Endothelial cell of umbilical vein (primary cell): ENCODE data around the gene SLC15A3. TPM values are rescaled to one million over a fixed set of nuclear protein-coding genes. Genes with fewer than 3 reads are reported as not detected.

Experiments
- BruUV-seq: library from RNA; stranded (reverse); fragments of 400-500 nt; replicated peaks from 2 replicates; lab custom pipeline; 2021; lab: Mats Ljungman, UMichigan
- CTCF ChIA-PET: fragments of 300-600, 350-600 bp; sonication (Branson Sonifier 250); formaldehyde crosslinking; loops from one replicate; lab custom pipeline; 2021; ENCODE audit warnings: antibody characterized with exemption, inconsistent platforms; lab: Charles Lee
- POLR2A ChIA-PET: fragments of 300-600, 350-600 bp; sonication (Branson Sonifier 250); formaldehyde crosslinking; loops from one replicate; lab custom pipeline; 2021; ENCODE audit warnings: antibody characterized with exemption, inconsistent platforms; lab: Charles Lee
- DNase-seq: peaks from one replicate; pipeline ENCODE4 v3.0.0-alpha.2; 2011; ENCODE audit warnings: low read depth, low spot score
- FAIRE-seq: peaks from 2 replicates; lab custom pipeline; 2011; peaks lifted over from hg19 to GRCh38; lab: Jason Lieb, UNC
- H2AFZ ChIP-seq: 2 replicates; pipeline ENCODE4 v1.6.0; 2012; ENCODE audit warnings: low read depth, low read length, control low read depth, inconsistent platforms
- H3K27ac ChIP-seq: 2 replicates; pipeline ENCODE4 v1.5.1; 2011; ENCODE audit warnings: low read depth, mild to moderate bottlenecking, control low read depth, low read length, moderate library complexity; ENCODE audit not compliant: insufficient read depth
- H3K27me3 ChIP-seq, 2 experiments: 2 replicates each; pipeline versions ENCODE4 v1.6.0 to v1.6.1; 2011; ENCODE audit warnings: low read length in 2 of 2, mixed read lengths in 1 of 2; ENCODE audit not compliant: control insufficient read depth in 2 of 2, insufficient read depth in 2 of 2
- H3K36me3 ChIP-seq, 2 experiments: 2 replicates in 1 of 2; 3 replicates in 1 of 2; pipeline ENCODE4 v1.5.1; 2011; ENCODE audit warnings: low read length in 2 of 2, mild to moderate bottlenecking in 1 of 2, moderate library complexity in 1 of 2; ENCODE audit not compliant: control insufficient read depth in 2 of 2, insufficient read depth in 2 of 2; ENCODE audit errors: extremely low read depth in 1 of 2
- H3K4me1 ChIP-seq: 3 replicates; pipeline ENCODE4 v1.5.1; 2011; ENCODE audit warnings: mild to moderate bottlenecking, low read length; ENCODE audit not compliant: control insufficient read depth, insufficient read depth; ENCODE audit errors: extremely low read depth
- H3K4me2 ChIP-seq: 2 replicates; pipeline ENCODE4 v1.6.1; 2011; ENCODE audit warnings: low read length, control low read depth, mixed read lengths; ENCODE audit not compliant: insufficient read depth
- H3K4me3 ChIP-seq, 3 experiments: fragments of 200-600 bp in 1 of 3; sonication (generic), shearing (Covaris generic) in 1 of 3; replicated peaks in 1 of 3; 2 replicates each; pipeline ENCODE4 v1.5.1; 2011 to 2016; ENCODE audit warnings: control low read depth in 3 of 3, low read length in 3 of 3, mild to moderate bottlenecking in 2 of 3, inconsistent platforms in 1 of 3, low read depth in 1 of 3, moderate library complexity in 1 of 3; ENCODE audit not compliant: insufficient read depth in 1 of 3
- H3K79me2 ChIP-seq: 2 replicates; pipeline ENCODE4 v1.6.0; 2012; ENCODE audit warnings: low read length, inconsistent platforms; ENCODE audit not compliant: control insufficient read depth, insufficient read depth
- H3K9ac ChIP-seq: replicated peaks from 2 replicates; pipeline ENCODE3; 2011; ENCODE audit warnings: low read length, control low read depth; ENCODE audit not compliant: insufficient read depth; ENCODE audit errors: extremely low read depth
- H3K9me1 ChIP-seq: replicated peaks from 3 replicates; pipeline ENCODE4 v1.6.0; 2011; ENCODE audit warnings: mild to moderate bottlenecking, low read length; ENCODE audit not compliant: control insufficient read depth, insufficient read depth; ENCODE audit errors: extremely low read depth
- H3K9me3 ChIP-seq: replicated peaks from 2 replicates; pipeline ENCODE4 v1.5.1; 2012; ENCODE audit warnings: low read length, inconsistent platforms; ENCODE audit not compliant: control insufficient read depth, insufficient read depth
- H4K20me1 ChIP-seq: replicated peaks from 2 replicates; pipeline ENCODE3; 2011; ENCODE audit warnings: mild to moderate bottlenecking, low read length; ENCODE audit not compliant: control insufficient read depth, insufficient read depth; ENCODE audit errors: extremely low read depth
- EZH2 ChIP-seq: IDR thresholded peaks from 2 replicates; pipeline ENCODE4 v1.6.1; 2012; ENCODE audit warnings: borderline replicate concordance, low read depth, mild to moderate bottlenecking, moderate library complexity, low read length, inconsistent platforms; ENCODE audit not compliant: severe bottlenecking
- FOS ChIP-seq: IDR thresholded peaks from 2 replicates; pipeline ENCODE4 v1.6.1; 2011; ENCODE audit warnings: mild to moderate bottlenecking, low read length, moderate library complexity, borderline replicate concordance; ENCODE audit not compliant: insufficient read depth
- GATA2 ChIP-seq: IDR thresholded peaks from 2 replicates; pipeline ENCODE4 v1.7.0; 2011; ENCODE audit warnings: low read depth, mild to moderate bottlenecking, moderate library complexity, mixed read lengths, low read length; ENCODE audit not compliant: insufficient read length, insufficient read depth
- JUN ChIP-seq: IDR thresholded peaks from 2 replicates; pipeline ENCODE4 v1.6.1; 2011; ENCODE audit warnings: borderline replicate concordance, low read depth; ENCODE audit not compliant: insufficient read length, insufficient read depth
- MYC ChIP-seq: IDR thresholded peaks from one replicate; pipeline ENCODE4 v1.6.1; 2011; ENCODE audit warnings: mild to moderate bottlenecking, low read depth, low read length
- POLR2A ChIP-seq: IDR thresholded peaks from 2 replicates; pipeline ENCODE4 v1.6.1; 2012; ENCODE audit warnings: low read depth, mild to moderate bottlenecking, control low read depth, low read length
- POLR2AphosphoS5 ChIP-seq: IDR thresholded peaks from 2 replicates; pipeline ENCODE4 v1.6.1; 2012; ENCODE audit warnings: low read depth, mild to moderate bottlenecking, control low read depth, low read length, moderate library complexity; ENCODE audit not compliant: insufficient read depth
- dilution Hi-C: fragments of 300-500 bp; cut with MboI; formaldehyde crosslinking; loops from one replicate; pipeline ENCODE4 v1.15.0; 2019; ENCODE audit warnings: low sequenced_read_pairs; ENCODE audit not compliant: extremely low pct_ligation_motif_present
- intact Hi-C: fragments of 100-400 bp; cut with micrococcal nuclease; formaldehyde crosslinking; loops from one replicate; pipeline ENCODE4 v1.10.0; 2022
- polyA plus RNA-seq, 4 experiments: library from polyadenylated mRNA; depleted of rRNA in 3 of 4; stranded (reverse) in 3 of 4; unstranded in 1 of 4; fragments of >200 nt; gene quantifications; 2 replicates each; pipeline versions ENCODE4 v1.2.1 to v1.2.3, GENCODE V29; 2011 to 2012; ENCODE audit warnings: missing spikeins in 1 of 4
- total RNA-seq: library from RNA; stranded (reverse); gene quantifications from 2 replicates; pipeline ENCODE4 v1.2.3, GENCODE V29; 2021
- TF ChIP-seq, protein P1 (sequence below): IDR thresholded peaks from 2 replicates; pipeline ENCODE4 v1.6.1; 2011; ENCODE audit not compliant: insufficient read depth, insufficient read length
- TF ChIP-seq, protein P2 (sequence below), 2 donors: IDR thresholded peaks; 1 replicate in 1 of 2; 2 replicates in 1 of 2; pipeline ENCODE4 v1.5.1; 2011; ENCODE audit warnings: low read length in 2 of 2, mild to moderate bottlenecking in 2 of 2, moderate library complexity in 2 of 2, control low read depth in 1 of 2, inconsistent platforms in 1 of 2, low read depth in 1 of 2; ENCODE audit not compliant: insufficient read depth in 1 of 2; ENCODE audit errors: extremely low read depth in 1 of 2

The SLC15A3 gene
- total and polyA plus RNA-seq, 2 donors (not counting 3 experiments of a cell fraction or from before 2014, with no cell fraction given) = 3.3 to 4.4 TPM

- ChIA-PET CTCF (no interaction called here), POLR2A (no interaction called here)
- Histone ChIP-seq H4K20me1 (no peaks in the 10 kb centered on the region), H3K9ac (no peak overlapping the region), H3K79me2 (no peaks in the 10 kb centered on the region), H3K4me3 (no peak overlapping the region), H2AFZ (no peak overlapping the region), H3K9me1 (no peaks in the 10 kb centered on the region), H3K4me2 (no peak overlapping the region), H3K36me3 (peaks cover 3 to 39% of the 10 kb centered on the region in 2 experiments), H3K27me3 (no peaks in the 10 kb centered on the region), H3K27ac (no peak overlapping the region), H3K4me1 (peaks cover 10% of the 10 kb centered on the region), H3K9me3 (no peaks in the 10 kb centered on the region)
- TF ChIP-seq, protein P1, sequence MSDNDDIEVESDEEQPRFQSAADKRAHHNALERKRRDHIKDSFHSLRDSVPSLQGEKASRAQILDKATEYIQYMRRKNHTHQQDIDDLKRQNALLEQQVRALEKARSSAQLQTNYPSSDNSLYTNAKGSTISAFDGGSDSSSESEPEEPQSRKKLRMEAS = no peak
- TF ChIP-seq MYC (no peak), POLR2AphosphoS5 (no peak)
- DNase-seq (no peak), FAIRE-seq (no peak)
- dilution Hi-C loops = no loop called here
- intact Hi-C loops = no loop called here
- BruUV-seq = no TSS peak
These were observed 22.2 kb downstream of the SLC15A3 start for GRCh38 chr11:60929764-60930163.

- no peaks in the 10 kb centered on the region for H3K79me2 ChIP-seq
- TF ChIP-seq POLR2AphosphoS5 (no peak), POLR2A (no peak), GATA2 (no peak), FOS (no peak), MYC (no peak), JUN (no peak), EZH2 (no peak)
- TF ChIP-seq, protein P2, sequence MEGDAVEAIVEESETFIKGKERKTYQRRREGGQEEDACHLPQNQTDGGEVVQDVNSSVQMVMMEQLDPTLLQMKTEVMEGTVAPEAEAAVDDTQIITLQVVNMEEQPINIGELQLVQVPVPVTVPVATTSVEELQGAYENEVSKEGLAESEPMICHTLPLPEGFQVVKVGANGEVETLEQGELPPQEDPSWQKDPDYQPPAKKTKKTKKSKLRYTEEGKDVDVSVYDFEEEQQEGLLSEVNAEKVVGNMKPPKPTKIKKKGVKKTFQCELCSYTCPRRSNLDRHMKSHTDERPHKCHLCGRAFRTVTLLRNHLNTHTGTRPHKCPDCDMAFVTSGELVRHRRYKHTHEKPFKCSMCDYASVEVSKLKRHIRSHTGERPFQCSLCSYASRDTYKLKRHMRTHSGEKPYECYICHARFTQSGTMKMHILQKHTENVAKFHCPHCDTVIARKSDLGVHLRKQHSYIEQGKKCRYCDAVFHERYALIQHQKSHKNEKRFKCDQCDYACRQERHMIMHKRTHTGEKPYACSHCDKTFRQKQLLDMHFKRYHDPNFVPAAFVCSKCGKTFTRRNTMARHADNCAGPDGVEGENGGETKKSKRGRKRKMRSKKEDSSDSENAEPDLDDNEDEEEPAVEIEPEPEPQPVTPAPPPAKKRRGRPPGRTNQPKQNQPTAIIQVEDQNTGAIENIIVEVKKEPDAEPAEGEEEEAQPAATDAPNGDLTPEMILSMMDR (IDR thresholded peaks at IDR 0.05; ENCODE audit: extremely low read depth in 1 of 2, insufficient read depth in 1 of 2, low read depth in 1 of 2, low read length in 2 of 2) = no peak
- TF ChIP-seq, protein P1 = no peak
- no peak overlapping the region for H3K9ac ChIP-seq
- BruUV-seq = no TSS peak
- H3K4me1 ChIP-seq = peaks cover 10% of the 10 kb centered on the region
- H4K20me1 ChIP-seq = no peaks in the 10 kb centered on the region
- POLR2A ChIA-PET = interaction anchor here (0.5 kb wide), 1 partner anchor 231 kb away, joined by 6 read pairs; no protein-coding TSS in a partner anchor
- no peak for DNase-seq
- no peak overlapping the region for H3K4me2 ChIP-seq
- dilution Hi-C loops = no loop called here
- no peak overlapping the region for H3K4me3 ChIP-seq
- H3K9me3 ChIP-seq = no peaks in the 10 kb centered on the region
- CTCF ChIA-PET = interaction anchor here (0.9 to 1.6 kb wide), 3 partner anchors 12 to 29 kb away, joined by 3 to 7 read pairs (median 4); no protein-coding TSS in a partner anchor
- intact Hi-C loops = no loop called here
- no peaks in the 10 kb centered on the region for H3K9me1 ChIP-seq
- no peak overlapping the region for H2AFZ ChIP-seq
- no peak overlapping the region for H3K27ac ChIP-seq
- no peak for FAIRE-seq
- no peaks in the 10 kb centered on the region for H3K27me3 ChIP-seq
- peaks cover 3 to 36% of the 10 kb centered on the region in 2 experiments for H3K36me3 ChIP-seq
These were observed 23.4 kb downstream of the SLC15A3 start for GRCh38 chr11:60928563-60929001.
